Measurements from ENCODE around the gene ALPK1. TPM values are rescaled to one million over a fixed set of nuclear protein-coding genes. Genes with fewer than 3 reads are reported as not detected.
A peak's percentile ranks its signal among the peaks of the same experiment; 100 is the strongest.

Gene ALPK1
- total RNA-seq, 1 experiment from 2014 or later: not detected

- in situ Hi-C loops (cut with HindIII; ENCODE audit: low sequenced_read_pairs): no loop called here
- no peak for DNase-seq (ENCODE audit: low spot score)
Measured at GRCh38 chr4:112361181-112361791, 64.1 kb downstream of the ALPK1 start.

GRCh38 chr4:112370466-112370865 is 73.3 kb downstream of the ALPK1 start:
- DNase-seq (ENCODE audit: low spot score): no peak
- in situ Hi-C loops (cut with HindIII; ENCODE audit: low sequenced_read_pairs): no loop called here

- DNase-seq (ENCODE audit: low spot score): no peak
- in situ Hi-C loops (cut with HindIII; ENCODE audit: low sequenced_read_pairs): no loop called here
Measured at GRCh38 chr4:112371361-112371760, 74.2 kb downstream of the ALPK1 start.

- no peak for DNase-seq (ENCODE audit: low spot score)
- in situ Hi-C loops (cut with HindIII; ENCODE audit: low sequenced_read_pairs): no loop called here
Measured at GRCh38 chr4:112374850-112375249, 77.7 kb downstream of the ALPK1 start.

GRCh38 chr4:112377171-112377570 is 80.0 kb downstream of the ALPK1 start:
- no peak for DNase-seq (ENCODE audit: low spot score)

GRCh38 chr4:112377594-112378242 is 80.5 kb downstream of the ALPK1 start:
- in situ Hi-C loops (cut with HindIII; ENCODE audit: low sequenced_read_pairs): no loop called here
- DNase-seq (ENCODE audit: low spot score): no peak

More at GRCh38 chr4:112377171-112377570, 80.0 kb downstream of the ALPK1 start:
- in situ Hi-C loops (cut with HindIII; ENCODE audit: low sequenced_read_pairs): no loop called here

GRCh38 chr4:112378243-112378620 is 81.1 kb downstream of the ALPK1 start:
- DNase-seq (ENCODE audit: low spot score): no peak
- in situ Hi-C loops (cut with HindIII; ENCODE audit: low sequenced_read_pairs): no loop called here

GRCh38 chr4:112378858-112379257 is 81.7 kb downstream of the ALPK1 start:
- DNase-seq (ENCODE audit: low spot score): no peak
- in situ Hi-C loops (cut with HindIII; ENCODE audit: low sequenced_read_pairs): no loop called here

GRCh38 chr4:112379306-112379705 is 82.1 kb downstream of the ALPK1 start:
- in situ Hi-C loops (cut with HindIII; ENCODE audit: low sequenced_read_pairs): no loop called here
- no peak for DNase-seq (ENCODE audit: low spot score)

- no peak for DNase-seq (ENCODE audit: low spot score)
- in situ Hi-C loops (cut with HindIII; ENCODE audit: low sequenced_read_pairs): no loop called here
Measured at GRCh38 chr4:112381996-112382692, 85.0 kb downstream of the ALPK1 start.

- in situ Hi-C loops (cut with HindIII; ENCODE audit: low sequenced_read_pairs): no loop called here
- no peak for DNase-seq (ENCODE audit: low spot score)
Measured at GRCh38 chr4:112386071-112386470, 88.9 kb downstream of the ALPK1 start.

GRCh38 chr4:112402098-112402497 is 104.9 kb downstream of the ALPK1 start:
- DNase-seq (ENCODE audit: low spot score): no peak
- in situ Hi-C loops (cut with HindIII; ENCODE audit: low sequenced_read_pairs): no loop called here

GRCh38 chr4:112403101-112403945 is 106.2 kb downstream of the ALPK1 start:
- DNase-seq (ENCODE audit: low spot score): peak; percentile 21
- in situ Hi-C loops (cut with HindIII; ENCODE audit: low sequenced_read_pairs): no loop called here

GRCh38 chr4:112410364-112410763 is 113.2 kb downstream of the ALPK1 start:
- no peak for DNase-seq (ENCODE audit: low spot score)
- in situ Hi-C loops (cut with HindIII; ENCODE audit: low sequenced_read_pairs): no loop called here

GRCh38 chr4:112410804-112411203 is 113.6 kb downstream of the ALPK1 start:
- in situ Hi-C loops (cut with HindIII; ENCODE audit: low sequenced_read_pairs): no loop called here
- DNase-seq (ENCODE audit: low spot score): no peak

- in situ Hi-C loops (cut with HindIII; ENCODE audit: low sequenced_read_pairs): no loop called here
- DNase-seq (ENCODE audit: low spot score): no peak
Measured at GRCh38 chr4:112411781-112412550, 114.8 kb downstream of the ALPK1 start.

- DNase-seq (ENCODE audit: low spot score): no peak
- in situ Hi-C loops (cut with HindIII; ENCODE audit: low sequenced_read_pairs): no loop called here
Measured at GRCh38 chr4:112416464-112416863, 119.3 kb downstream of the ALPK1 start.

- DNase-seq (ENCODE audit: low spot score): no peak
- in situ Hi-C loops (cut with HindIII; ENCODE audit: low sequenced_read_pairs): no loop called here
Measured at GRCh38 chr4:112418092-112418491, 120.9 kb downstream of the ALPK1 start.

GRCh38 chr4:112421911-112422310 is 124.7 kb downstream of the ALPK1 start:
- no peak for DNase-seq (ENCODE audit: low spot score)
- in situ Hi-C loops (cut with HindIII; ENCODE audit: low sequenced_read_pairs): no loop called here
